CD4-positive, alpha-beta T cell (primary cell): Measurements from ENCODE around the gene SKAP2. TPM values are rescaled to one million over a fixed set of nuclear protein-coding genes. Genes with fewer than 3 reads are reported as not detected.

Source experiments
- ATAC-seq: fragments of 200-7000 bp; cut with Tn5 transposase; one replicate; pipeline ENCODE4 v1.10.0; 2022; ENCODE audit warnings: mild to moderate bottlenecking; ENCODE audit not compliant: poor library complexity
- CTCF ChIA-PET: fragments of 350-600 bp; sonication (Branson Sonifier 250); formaldehyde crosslinking; loops from one replicate; lab custom pipeline; 2021; ENCODE audit warnings: antibody characterized with exemption, inconsistent platforms; lab: Charles Lee
- POLR2A ChIA-PET: fragments of 350-600 bp; sonication (Branson Sonifier 250); formaldehyde crosslinking; loops from one replicate; lab custom pipeline; 2021; ENCODE audit warnings: antibody characterized with exemption, inconsistent platforms; lab: Charles Lee
- DNase-seq, 14 experiments: peaks; one replicate each; pipeline ENCODE4 v3.0.0-alpha.2; 2013 to 2020; ENCODE audit warnings: mixed read lengths in 2 of 14
- H3K27ac ChIP-seq, 2 donors: one replicate each; pipeline versions ENCODE4 v1.5.1 to v1.7.0; 2013; ENCODE audit warnings: low read length in 2 of 2, low read depth in 1 of 2, mild to moderate bottlenecking in 1 of 2
- H3K27me3 ChIP-seq, 2 experiments: 1 replicate in 1 of 2; 2 replicates in 1 of 2; pipeline versions ENCODE4 v1.6.1 to v1.7.0; 2013; ENCODE audit warnings: low read length in 2 of 2, control low read depth in 1 of 2, mild to moderate bottlenecking in 1 of 2, moderate library complexity in 1 of 2; ENCODE audit not compliant: insufficient read depth in 2 of 2, control insufficient read depth in 1 of 2
- H3K36me3 ChIP-seq: one replicate; pipeline ENCODE4 v1.6.1; 2013; ENCODE audit warnings: low read length, control low read depth; ENCODE audit not compliant: insufficient read depth
- H3K4me1 ChIP-seq: one replicate; pipeline ENCODE4 v1.6.1; 2013; ENCODE audit warnings: low read length, control low read depth; ENCODE audit not compliant: insufficient read depth
- H3K4me3 ChIP-seq: one replicate; pipeline ENCODE4 v1.5.1; 2013; ENCODE audit warnings: mild to moderate bottlenecking, low read length, moderate library complexity
- H3K9me3 ChIP-seq, 2 experiments: 1 replicate in 1 of 2; 2 replicates in 1 of 2; pipeline versions ENCODE4 v1.6.1 to v1.7.0; 2013; ENCODE audit warnings: low read length in 2 of 2, mild to moderate bottlenecking in 2 of 2, control low read depth in 1 of 2, moderate library complexity in 1 of 2; ENCODE audit not compliant: control insufficient read depth in 1 of 2, insufficient read depth in 1 of 2
- H3K27ac Mint-ChIP-seq: one replicate; pipeline ENCODE4 v1.8.0; 2020; ENCODE audit warnings: mixed read lengths
- H3K27me3 Mint-ChIP-seq: one replicate; pipeline ENCODE4 v1.8.0; 2021; ENCODE audit warnings: mixed read lengths
- H3K36me3 Mint-ChIP-seq: one replicate; pipeline ENCODE4 v1.8.0; 2021; ENCODE audit warnings: low read depth, mixed read lengths
- H3K4me1 Mint-ChIP-seq: one replicate; pipeline ENCODE4 v1.8.0; 2021; ENCODE audit warnings: low read depth, mixed read lengths
- H3K4me3 Mint-ChIP-seq: one replicate; pipeline ENCODE4 v1.8.0; 2020; ENCODE audit warnings: mild to moderate bottlenecking, mixed read lengths
- H3K9me3 Mint-ChIP-seq: one replicate; pipeline ENCODE4 v1.8.0; 2020; ENCODE audit warnings: mixed read lengths
- CTCF ChIP-seq: fragments of 200-600 bp; IDR thresholded peaks from one replicate; pipeline ENCODE4 v1.8.0; 2022; ENCODE audit warnings: antibody characterized with exemption, mild to moderate bottlenecking
- intact Hi-C, 2 experiments: fragments of 100-400 bp; cut with DNase I in 1 of 2; cut with micrococcal nuclease in 1 of 2; formaldehyde crosslinking; loops; one replicate each; pipeline versions ENCODE4 v1.15.1 to v1.9.0; 2023 to 2025; cut with DNase I, micrococcal nuclease
- total RNA-seq, 174 experiments: library from RNA in 2 of 174; stranded (reverse) in 2 of 174; gene quantifications; one replicate each; pipeline ENCODE4 v1.2.3 and lab custom pipeline; 2021 to 2026

The SKAP2 gene
- total RNA-seq, 2 experiments from 2014 or later, result 0.91 to 1.2 TPM

GRCh38 chr7:26726051-26726450, 138.3 kb downstream of the SKAP2 start:
- CTCF ChIA-PET, result no interaction called here
- POLR2A ChIA-PET, result no interaction called here
- Histone ChIP-seq H3K4me1 (no peaks in the 10 kb centered on the region), H3K4me3 (no peak overlapping the region), H3K9me3 (no peaks in the 10 kb centered on the region), H3K36me3 (no peaks in the 10 kb centered on the region), H3K27ac (no peak overlapping the region), H3K27me3 (no peaks in the 10 kb centered on the region)
- H3K27ac Mint-ChIP-seq, result no peak overlapping the region
- no peaks in the 10 kb centered on the region for H3K9me3 Mint-ChIP-seq
- ATAC-seq (no peak), DNase-seq (no peak)
- intact Hi-C loops, result no loop called here
- H3K36me3 Mint-ChIP-seq, result no peaks in the 10 kb centered on the region
- no peak overlapping the region for H3K4me3 Mint-ChIP-seq
- no peaks in the 10 kb centered on the region for H3K4me1 Mint-ChIP-seq
- TF ChIP-seq CTCF, result no peak
- peaks cover 9% of the 10 kb centered on the region for H3K27me3 Mint-ChIP-seq

GRCh38 chr7:26724795-26725194, 139.6 kb downstream of the SKAP2 start:
- H3K36me3 Mint-ChIP-seq, result no peaks in the 10 kb centered on the region
- H3K4me3 Mint-ChIP-seq, result no peak overlapping the region
- Histone ChIP-seq H3K27ac (no peak overlapping the region), H3K36me3 (no peaks in the 10 kb centered on the region), H3K9me3 (no peaks in the 10 kb centered on the region), H3K4me3 (no peak overlapping the region), H3K4me1 (no peaks in the 10 kb centered on the region), H3K27me3 (no peaks in the 10 kb centered on the region)
- H3K9me3 Mint-ChIP-seq, result no peaks in the 10 kb centered on the region
- POLR2A ChIA-PET, result no interaction called here
- no peak overlapping the region for H3K27ac Mint-ChIP-seq
- CTCF ChIA-PET, result no interaction called here
- H3K27me3 Mint-ChIP-seq, result peaks cover 9% of the 10 kb centered on the region
- DNase-seq, result no peak
- no peak for ATAC-seq
- no peaks in the 10 kb centered on the region for H3K4me1 Mint-ChIP-seq
- TF ChIP-seq CTCF, result no peak
- intact Hi-C loops, result no loop called here

- H3K9me3 ChIP-seq, result no peaks in the 10 kb centered on the region
- no peak overlapping the region for H3K4me3 Mint-ChIP-seq
- peaks cover 11% of the 10 kb centered on the region for H3K27me3 Mint-ChIP-seq
- H3K27ac ChIP-seq, result no peak overlapping the region
- no peak for ATAC-seq
- no peaks in the 10 kb centered on the region for H3K27me3 ChIP-seq
- POLR2A ChIA-PET, result no interaction called here
- DNase-seq, result no peak
- no peak overlapping the region for H3K4me3 ChIP-seq
- no peaks in the 10 kb centered on the region for H3K36me3 Mint-ChIP-seq
- no peak overlapping the region for H3K27ac Mint-ChIP-seq
- no peak for TF ChIP-seq CTCF
- no peaks in the 10 kb centered on the region for H3K36me3 ChIP-seq
- H3K9me3 Mint-ChIP-seq, result no peaks in the 10 kb centered on the region
- CTCF ChIA-PET, result no interaction called here
- intact Hi-C loops, result no loop called here
- no peaks in the 10 kb centered on the region for H3K4me1 Mint-ChIP-seq
- H3K4me1 ChIP-seq, result no peaks in the 10 kb centered on the region
These were observed 141.3 kb downstream of the SKAP2 start for GRCh38 chr7:26723129-26723528.
